Lung (tissue), 12 donors: ENCODE data around the gene ALG9. TPM values are rescaled to one million over a fixed set of nuclear protein-coding genes. Genes with fewer than 3 reads are reported as not detected.

Experiments used
- ATAC-seq: fragments of 200-7000 bp; cut with Tn5 transposase; one replicate; pipeline ENCODE4 v1.9.1; 2020; ENCODE audit warnings: moderate number of reproducible peaks; ENCODE audit not compliant: insufficient read depth, low FRiP score
- DNase-seq, 3 donors: peaks; one replicate each; pipeline ENCODE4 v3.0.0-alpha.2; 2013 to 2017
- H3K27ac ChIP-seq, 2 donors: one replicate each; pipeline ENCODE4 v1.5.1; 2013; ENCODE audit warnings: mild to moderate bottlenecking in 2 of 2, moderate library complexity in 2 of 2, control low read depth in 1 of 2, inconsistent platforms in 1 of 2, low read depth in 1 of 2, low read length in 1 of 2
- H3K27me3 ChIP-seq, 3 donors: one replicate each; pipeline ENCODE4 v1.5.1; 2013; ENCODE audit warnings: low read length in 2 of 3; ENCODE audit not compliant: control insufficient read depth in 3 of 3, insufficient read depth in 3 of 3
- H3K36me3 ChIP-seq, 4 donors: one replicate each; pipeline ENCODE4 v1.5.1; 2013; ENCODE audit warnings: low read length in 4 of 4, mild to moderate bottlenecking in 1 of 4, moderate library complexity in 1 of 4; ENCODE audit not compliant: control insufficient read depth in 4 of 4, insufficient read depth in 4 of 4
- H3K4me1 ChIP-seq, 5 donors: one replicate each; pipeline ENCODE4 v1.5.1; 2013; ENCODE audit warnings: low read length in 5 of 5, mild to moderate bottlenecking in 2 of 5, moderate library complexity in 1 of 5; ENCODE audit not compliant: control insufficient read depth in 5 of 5, insufficient read depth in 5 of 5
- H3K4me3 ChIP-seq: one replicate; pipeline ENCODE4 v1.5.1; 2013; ENCODE audit warnings: mild to moderate bottlenecking, control low read depth, moderate library complexity
- H3K9ac ChIP-seq, 2 donors: one replicate each; pipeline ENCODE4 v1.5.1; 2013; ENCODE audit warnings: low read length in 2 of 2, control low read depth in 1 of 2; ENCODE audit not compliant: insufficient read depth in 1 of 2
- H3K9me3 ChIP-seq, 4 donors: one replicate each; pipeline ENCODE4 v1.5.1; 2013; ENCODE audit warnings: low read length in 3 of 4, mild to moderate bottlenecking in 1 of 4, moderate library complexity in 1 of 4; ENCODE audit not compliant: control insufficient read depth in 4 of 4, insufficient read depth in 3 of 4
- WGBS, 2 donors: extraction: QIAGEN DNeasy Blood & Tissue Kit; methylation state at CpG; one replicate each; pipeline ENCODE4 v1.1.7; 2013; 5-methylcytosine and 5-hydroxymethylcytosine counted together
- polyA plus RNA-seq, 2 donors: library from polyadenylated mRNA; stranded (reverse); fragments of 200-250 nt; gene quantifications; one replicate each; pipeline ENCODE4 v1.2.1, GENCODE V29; 2013
- total RNA-seq, 2 donors: library from RNA; depleted of rRNA in 1 of 2; stranded (reverse); fragments of >200 nt in 1 of 2; gene quantifications; one replicate each; pipeline ENCODE4 v1.2.1, GENCODE V29; 2014 to 2021
- TF ChIP-seq, protein P1 (sequence below): IDR thresholded peaks from 2 replicates; pipeline ENCODE4 v1.5.1; 2012; ENCODE audit warnings: mild to moderate bottlenecking; ENCODE audit errors: control extremely low read depth, extremely low read depth
- donor health status: control.
- donor health status: control.
- donor health status: Bipolar disorder and iron deficiency.
- donor health status: healthy.
- donor health status: DM: yes; HTN: yes; CAD: no.

ALG9 gene
- total and polyA plus RNA-seq, 4 donors, result 11.4 to 43.4 (median 25.9) TPM

GRCh38 chr11:111759778-111760407 lies 111.5 kb downstream of the ALG9 start:
- no peak for ATAC-seq
- Histone ChIP-seq H3K27me3 (no peaks in the 10 kb centered on the region), H3K4me1 (peaks cover 2 to 19% (median 14%) of the 10 kb centered on the region in 5 donors), H3K9ac (no peak overlapping the region), H3K36me3 (peaks cover 25 to 62% (median 40%) of the 10 kb centered on the region in 4 donors), H3K27ac (peak overlapping the region in 1 of 2 donors; percentile 38), H3K9me3 (no peaks in the 10 kb centered on the region), H3K4me3 (no peak overlapping the region)
- WGBS, 2 donors, result 77 to 87% methylated on average over 5 of the region's 5 CpGs
- TF ChIP-seq, protein P1, sequence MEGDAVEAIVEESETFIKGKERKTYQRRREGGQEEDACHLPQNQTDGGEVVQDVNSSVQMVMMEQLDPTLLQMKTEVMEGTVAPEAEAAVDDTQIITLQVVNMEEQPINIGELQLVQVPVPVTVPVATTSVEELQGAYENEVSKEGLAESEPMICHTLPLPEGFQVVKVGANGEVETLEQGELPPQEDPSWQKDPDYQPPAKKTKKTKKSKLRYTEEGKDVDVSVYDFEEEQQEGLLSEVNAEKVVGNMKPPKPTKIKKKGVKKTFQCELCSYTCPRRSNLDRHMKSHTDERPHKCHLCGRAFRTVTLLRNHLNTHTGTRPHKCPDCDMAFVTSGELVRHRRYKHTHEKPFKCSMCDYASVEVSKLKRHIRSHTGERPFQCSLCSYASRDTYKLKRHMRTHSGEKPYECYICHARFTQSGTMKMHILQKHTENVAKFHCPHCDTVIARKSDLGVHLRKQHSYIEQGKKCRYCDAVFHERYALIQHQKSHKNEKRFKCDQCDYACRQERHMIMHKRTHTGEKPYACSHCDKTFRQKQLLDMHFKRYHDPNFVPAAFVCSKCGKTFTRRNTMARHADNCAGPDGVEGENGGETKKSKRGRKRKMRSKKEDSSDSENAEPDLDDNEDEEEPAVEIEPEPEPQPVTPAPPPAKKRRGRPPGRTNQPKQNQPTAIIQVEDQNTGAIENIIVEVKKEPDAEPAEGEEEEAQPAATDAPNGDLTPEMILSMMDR, result no peak
- no peak for DNase-seq

DNA sequence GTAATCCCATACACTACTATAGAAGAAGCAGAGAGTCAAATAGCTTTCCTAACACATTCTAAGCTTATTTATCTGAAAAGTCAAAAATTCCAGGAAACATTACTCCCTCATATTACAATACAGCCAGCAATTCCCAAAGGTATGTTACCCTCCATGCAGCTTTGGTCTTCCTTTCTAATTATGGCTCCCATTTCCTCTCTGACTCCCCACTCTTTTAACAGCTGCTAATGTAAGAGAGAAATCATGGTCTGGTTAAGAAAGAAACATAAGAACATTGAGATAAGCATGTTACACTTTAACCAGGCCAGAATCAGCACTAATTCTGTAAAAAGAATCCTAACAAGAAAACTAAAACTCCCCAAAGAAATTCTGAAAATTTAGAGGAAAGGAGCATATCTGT lies 112.0 kb downstream of the ALG9 start:
- Histone ChIP-seq H3K27ac (no peak overlapping the region), H3K36me3 (peaks cover 27 to 57% (median 38%) of the 10 kb centered on the region in 4 donors), H3K27me3 (no peaks in the 10 kb centered on the region), H3K9ac (no peak overlapping the region), H3K4me1 (peaks cover 0 to 14% (median 9%) of the 10 kb centered on the region in 5 donors), H3K9me3 (no peaks in the 10 kb centered on the region), H3K4me3 (no peak overlapping the region)
- TF ChIP-seq, protein P1, result no peak
- DNase-seq, result no peak
- no peak for ATAC-seq

DNA sequence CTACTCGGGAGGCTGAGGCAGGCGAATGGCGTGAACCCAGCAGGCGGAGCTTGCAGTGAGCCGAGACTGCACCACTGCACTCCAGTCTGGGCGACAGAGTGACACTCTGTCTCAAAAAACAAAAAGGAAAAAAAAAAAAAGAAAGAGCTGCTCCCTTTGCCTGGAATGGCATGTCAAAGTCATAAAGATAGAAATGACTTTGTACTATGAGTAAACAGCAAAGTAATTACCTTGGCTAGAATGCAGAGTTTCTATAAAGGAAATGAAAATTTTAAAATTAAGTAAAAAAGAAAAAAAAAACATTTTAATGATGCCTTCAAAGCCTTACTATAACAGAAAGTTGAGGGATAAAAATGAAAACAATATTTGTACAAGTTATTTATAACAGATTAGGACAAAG lies 115.3 kb downstream of the ALG9 start:
- Histone ChIP-seq H3K4me3 (no peak overlapping the region), H3K27ac (no peak overlapping the region), H3K27me3 (no peaks in the 10 kb centered on the region), H3K36me3 (peaks cover 26 to 56% (median 33%) of the 10 kb centered on the region in 4 donors), H3K9me3 (no peaks in the 10 kb centered on the region), H3K9ac (no peak overlapping the region), H3K4me1 (peaks cover 0 to 2% (median 0%) of the 10 kb centered on the region in 5 donors)
- TF ChIP-seq, protein P1, result no peak
- ATAC-seq (no peak), DNase-seq (no peak)
- WGBS, 2 donors, result 98 to 99% methylated on average over 6 of the region's 6 CpGs

DNA sequence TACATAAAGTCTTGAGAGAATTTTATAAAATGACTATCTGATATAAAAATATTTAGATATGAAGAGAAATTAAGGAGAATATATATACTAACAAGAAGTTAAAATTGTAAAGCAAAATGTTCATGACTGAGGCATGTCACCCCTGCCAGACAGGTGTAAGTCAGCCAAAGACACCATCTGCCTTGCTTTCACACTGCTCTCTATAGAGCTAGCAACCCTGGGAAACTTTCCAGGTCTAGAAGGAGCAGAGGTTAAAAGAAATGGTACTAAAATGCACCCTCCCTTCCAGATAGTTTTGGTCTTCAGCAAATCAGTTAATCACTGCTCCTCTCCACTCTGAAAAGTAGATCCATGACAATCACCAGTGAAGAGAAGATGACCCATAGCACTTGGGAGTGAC lies 121.7 kb downstream of the ALG9 start:
- Histone ChIP-seq H3K27ac (no peak overlapping the region), H3K9me3 (peaks cover 0 to 2% (median 0%) of the 10 kb centered on the region in 4 donors), H3K4me3 (no peak overlapping the region), H3K27me3 (no peaks in the 10 kb centered on the region), H3K9ac (no peak overlapping the region), H3K36me3 (peaks cover 23 to 53% (median 29%) of the 10 kb centered on the region in 4 donors), H3K4me1 (no peaks in the 10 kb centered on the region)
- TF ChIP-seq, protein P1, result no peak
- DNase-seq (no peak), ATAC-seq (no peak)
